OCI-LY1 (cell line): ENCODE data around the gene KCNIP4.

ENCODE experiments used
- H2AFZ ChIP-seq: fragments of 200-600 bp; sonication (generic), shearing (Covaris generic); 2 replicates; pipeline ENCODE4 v1.6.0; 2014; ENCODE audit warnings: antibody characterized with exemption, mild to moderate bottlenecking, low read length
- H3F3A ChIP-seq: fragments of 200-600 bp; sonication (generic), shearing (Covaris generic); 2 replicates; pipeline ENCODE4 v1.6.0; 2014; ENCODE audit warnings: mild to moderate bottlenecking, antibody characterized with exemption, low read length, moderate library complexity; ENCODE audit not compliant: insufficient read depth
- H3K27ac ChIP-seq: fragments of 200-600 bp; sonication (generic); 2 replicates; pipeline ENCODE4 v1.5.1; 2014; ENCODE audit warnings: low read length, mixed run types, mild to moderate bottlenecking, low read depth; ENCODE audit not compliant: poor library complexity, severe bottlenecking
- H3K27me3 ChIP-seq: fragments of 200-600 bp; sonication (generic); 2 replicates; pipeline ENCODE4 v1.6.0; 2014; ENCODE audit warnings: antibody characterized with exemption, mild to moderate bottlenecking, low read length, moderate library complexity; ENCODE audit not compliant: insufficient read depth
- H3K36me3 ChIP-seq: fragments of 200-600 bp; sonication (generic); 2 replicates; pipeline ENCODE4 v1.6.1; 2014; ENCODE audit warnings: mild to moderate bottlenecking, antibody characterized with exemption, low read length, moderate library complexity, mixed read lengths; ENCODE audit not compliant: insufficient read depth
- H3K4me1 ChIP-seq: fragments of 200-600 bp; sonication (generic); 2 replicates; pipeline ENCODE4 v1.5.1; 2014; ENCODE audit warnings: mild to moderate bottlenecking, low read length, moderate library complexity; ENCODE audit not compliant: insufficient read depth, severe bottlenecking
- H3K4me2 ChIP-seq: fragments of 200-600 bp; sonication (generic), shearing (Covaris generic); 2 replicates; pipeline ENCODE4 v1.6.1; 2014; ENCODE audit warnings: low read length
- H3K4me3 ChIP-seq: fragments of 200-600 bp; sonication (generic); 2 replicates; pipeline ENCODE4 v1.5.1; 2014; ENCODE audit warnings: low read length, low read depth, mild to moderate bottlenecking, mixed read lengths; ENCODE audit not compliant: poor library complexity, severe bottlenecking
- H3K79me2 ChIP-seq: fragments of 200-600 bp; shearing (Covaris generic); 2 replicates; pipeline ENCODE4 v1.6.1; 2016; ENCODE audit warnings: mixed run types, low read length, mixed read lengths; ENCODE audit not compliant: insufficient read depth
- H3K9ac ChIP-seq: fragments of 200-600 bp; sonication (generic), shearing (Covaris generic); 2 replicates; pipeline ENCODE4 v1.6.1; 2014; ENCODE audit warnings: mild to moderate bottlenecking, low read length, mixed read lengths
- H3K9me2 ChIP-seq: fragments of 200-600 bp; sonication (generic), shearing (Covaris generic); 2 replicates; pipeline ENCODE4 v1.6.1; 2014; ENCODE audit warnings: low read depth, mild to moderate bottlenecking, low read length, mixed read lengths
- H3K9me3 ChIP-seq: fragments of 200-600 bp; shearing (Covaris generic); 2 replicates; pipeline ENCODE4 v1.6.1; 2014; ENCODE audit warnings: low read length, mixed read lengths
- H4K20me1 ChIP-seq: fragments of 200-600 bp; sonication (generic), shearing (Covaris generic); 2 replicates; pipeline ENCODE4 v1.6.0; 2016; ENCODE audit warnings: mild to moderate bottlenecking, low read length; ENCODE audit not compliant: insufficient read depth
- EZH2 ChIP-seq: fragments of 200-600 bp; sonication (generic), shearing (Covaris generic); IDR thresholded peaks from 2 replicates; pipeline ENCODE4 v1.8.0; 2017; ENCODE audit warnings: borderline replicate concordance, mixed run types, mild to moderate bottlenecking, antibody characterized with exemption, low read length, moderate library complexity, mixed read lengths
- TF ChIP-seq, protein P1 (sequence below): fragments of 200-600 bp; sonication (generic), shearing (Covaris generic); IDR thresholded peaks from 2 replicates; pipeline ENCODE4 v1.5.1; 2017; ENCODE audit warnings: mild to moderate bottlenecking, antibody characterized with exemption, low read length, moderate library complexity, mixed read lengths

The KCNIP4 gene

DNA sequence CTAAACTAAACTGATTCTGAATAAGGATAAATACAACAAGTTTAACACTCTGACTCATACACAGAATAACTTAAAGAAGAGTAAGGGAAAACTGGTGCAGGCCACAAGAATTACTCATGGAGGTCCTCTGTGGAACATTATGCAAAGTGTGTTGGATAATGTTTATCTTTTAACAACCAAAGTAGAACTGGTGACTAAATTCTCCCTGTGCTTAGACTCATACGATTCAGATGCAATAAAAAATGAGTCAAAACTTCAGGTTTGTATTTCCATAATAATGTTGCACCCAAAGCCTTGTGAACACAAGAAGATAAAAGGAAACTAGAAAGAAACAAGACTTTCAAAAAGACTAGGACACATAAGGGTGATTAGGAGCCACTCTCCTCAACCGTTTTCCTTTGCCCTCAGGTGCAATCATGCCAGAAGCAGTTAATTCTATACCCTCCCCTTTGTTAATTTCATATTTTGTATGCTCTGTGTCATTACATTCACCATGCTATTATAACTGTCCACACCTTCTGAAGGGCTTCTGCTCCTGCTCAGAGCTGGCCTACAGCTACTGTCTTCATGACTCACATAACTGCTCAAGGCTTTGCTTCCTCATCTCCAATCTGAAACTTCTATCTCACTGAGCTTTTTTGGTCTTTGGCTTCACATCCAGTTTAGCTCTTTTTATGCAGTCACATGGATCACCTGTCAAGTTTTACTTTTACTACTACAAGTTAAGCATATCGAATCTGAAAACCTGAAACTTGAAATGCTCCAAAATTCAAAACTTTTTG, 60.2 kb downstream of the KCNIP4 start:
- Histone ChIP-seq H3K9ac (no peak overlapping the region), H3K36me3 (no peaks in the 10 kb centered on the region), H3K4me3 (no peak overlapping the region), H3K9me2 (no peaks in the 10 kb centered on the region), H2AFZ (no peak overlapping the region), H3K27ac (no peak overlapping the region), H3K9me3 (no peaks in the 10 kb centered on the region), H3F3A (no peaks in the 10 kb centered on the region), H4K20me1 (no peaks in the 10 kb centered on the region), H3K27me3 (no peaks in the 10 kb centered on the region), H3K4me2 (no peak overlapping the region), H3K4me1 (no peaks in the 10 kb centered on the region), H3K79me2 (no peaks in the 10 kb centered on the region)
- no peak for TF ChIP-seq EZH2
- TF ChIP-seq, protein P1, sequence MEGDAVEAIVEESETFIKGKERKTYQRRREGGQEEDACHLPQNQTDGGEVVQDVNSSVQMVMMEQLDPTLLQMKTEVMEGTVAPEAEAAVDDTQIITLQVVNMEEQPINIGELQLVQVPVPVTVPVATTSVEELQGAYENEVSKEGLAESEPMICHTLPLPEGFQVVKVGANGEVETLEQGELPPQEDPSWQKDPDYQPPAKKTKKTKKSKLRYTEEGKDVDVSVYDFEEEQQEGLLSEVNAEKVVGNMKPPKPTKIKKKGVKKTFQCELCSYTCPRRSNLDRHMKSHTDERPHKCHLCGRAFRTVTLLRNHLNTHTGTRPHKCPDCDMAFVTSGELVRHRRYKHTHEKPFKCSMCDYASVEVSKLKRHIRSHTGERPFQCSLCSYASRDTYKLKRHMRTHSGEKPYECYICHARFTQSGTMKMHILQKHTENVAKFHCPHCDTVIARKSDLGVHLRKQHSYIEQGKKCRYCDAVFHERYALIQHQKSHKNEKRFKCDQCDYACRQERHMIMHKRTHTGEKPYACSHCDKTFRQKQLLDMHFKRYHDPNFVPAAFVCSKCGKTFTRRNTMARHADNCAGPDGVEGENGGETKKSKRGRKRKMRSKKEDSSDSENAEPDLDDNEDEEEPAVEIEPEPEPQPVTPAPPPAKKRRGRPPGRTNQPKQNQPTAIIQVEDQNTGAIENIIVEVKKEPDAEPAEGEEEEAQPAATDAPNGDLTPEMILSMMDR = no peak

DNA sequence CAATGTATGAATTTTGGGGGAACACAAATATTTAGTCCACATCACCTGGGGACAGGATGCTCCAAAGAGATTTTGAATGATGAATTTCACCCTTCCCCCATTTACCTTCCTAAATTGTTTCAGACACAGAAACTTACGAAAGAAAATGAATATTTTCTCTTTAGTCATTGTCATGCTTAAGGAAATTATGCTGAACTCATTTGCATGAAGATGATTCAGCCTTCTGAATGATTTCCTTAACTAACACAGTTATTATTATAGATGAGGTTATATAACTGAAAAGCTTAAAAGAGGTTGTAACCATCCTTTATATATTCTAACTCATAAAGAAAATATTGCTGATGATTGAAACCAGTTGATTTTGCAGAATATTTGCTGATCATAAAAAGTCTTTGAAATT, 61.1 kb downstream of the KCNIP4 start:
- H2AFZ ChIP-seq = no peak overlapping the region
- H3F3A ChIP-seq = no peaks in the 10 kb centered on the region
- H4K20me1 ChIP-seq = no peaks in the 10 kb centered on the region
- TF ChIP-seq, protein P1 = no peak
- no peaks in the 10 kb centered on the region for H3K4me1 ChIP-seq
- H3K9ac ChIP-seq = no peak overlapping the region
- no peak overlapping the region for H3K27ac ChIP-seq
- H3K36me3 ChIP-seq = no peaks in the 10 kb centered on the region
- no peaks in the 10 kb centered on the region for H3K79me2 ChIP-seq
- H3K9me2 ChIP-seq = no peaks in the 10 kb centered on the region
- H3K4me2 ChIP-seq = no peak overlapping the region
- no peak overlapping the region for H3K4me3 ChIP-seq
- H3K27me3 ChIP-seq = no peaks in the 10 kb centered on the region
- no peaks in the 10 kb centered on the region for H3K9me3 ChIP-seq

DNA sequence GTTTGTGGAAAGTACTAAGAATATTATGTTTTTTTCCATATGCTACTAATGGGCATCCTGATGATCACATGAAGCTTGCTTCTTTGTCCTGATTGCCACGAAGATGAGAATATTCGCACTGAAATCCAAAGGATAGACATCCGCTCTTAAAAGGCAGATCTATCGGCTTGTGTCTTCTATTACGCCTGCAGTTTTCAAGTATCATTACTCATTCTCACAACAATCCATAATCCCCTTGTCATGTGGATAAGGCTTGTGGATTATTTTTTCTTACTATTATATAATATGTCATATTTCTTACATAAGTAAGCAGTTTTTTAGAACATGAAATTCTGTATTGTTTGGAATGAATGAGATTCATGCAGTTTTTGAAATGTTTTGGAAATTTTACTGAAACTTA, 62.8 kb downstream of the KCNIP4 start:
- H3F3A ChIP-seq = no peaks in the 10 kb centered on the region
- no peak overlapping the region for H3K4me2 ChIP-seq
- H3K9ac ChIP-seq = no peak overlapping the region
- no peaks in the 10 kb centered on the region for H3K9me2 ChIP-seq
- no peak overlapping the region for H3K4me3 ChIP-seq
- no peaks in the 10 kb centered on the region for H3K79me2 ChIP-seq
- no peaks in the 10 kb centered on the region for H3K4me1 ChIP-seq
- no peak overlapping the region for H2AFZ ChIP-seq
- TF ChIP-seq EZH2 = no peak
- TF ChIP-seq, protein P1 = no peak
- no peaks in the 10 kb centered on the region for H4K20me1 ChIP-seq
- H3K27me3 ChIP-seq = no peaks in the 10 kb centered on the region
- no peaks in the 10 kb centered on the region for H3K36me3 ChIP-seq
- H3K27ac ChIP-seq = no peak overlapping the region
- no peaks in the 10 kb centered on the region for H3K9me3 ChIP-seq
